ENCODE measurements around the gene GOLGA1.
"Not testable (repeated sequence)": the region's sequence is repeated elsewhere in the genome, so short reads cannot be mapped to it uniquely, and the experiment has no call there.

The GOLGA1 gene

GRCh38 chr9:124940894-124941678, at the start of gene GOLGA1:
TSS of gene GOLGA1 (minus strand) at chr9:124941083. CDS start at chr9:124938711, 2,372 bp downstream.
- peak; percentile 81 to 83 for DNase-seq (ENCODE audit: low read depth in 2 of 2)

GRCh38 chr9:124983698-124984097, 42.8 kb upstream of the GOLGA1 start:
- DNase-seq (ENCODE audit: low read depth in 2 of 2) = no peak

- DNase-seq (ENCODE audit: low read depth in 2 of 2) = no peak
Measured at GRCh38 chr9:124980431-124980830, 39.5 kb upstream of the GOLGA1 start.

DNA sequence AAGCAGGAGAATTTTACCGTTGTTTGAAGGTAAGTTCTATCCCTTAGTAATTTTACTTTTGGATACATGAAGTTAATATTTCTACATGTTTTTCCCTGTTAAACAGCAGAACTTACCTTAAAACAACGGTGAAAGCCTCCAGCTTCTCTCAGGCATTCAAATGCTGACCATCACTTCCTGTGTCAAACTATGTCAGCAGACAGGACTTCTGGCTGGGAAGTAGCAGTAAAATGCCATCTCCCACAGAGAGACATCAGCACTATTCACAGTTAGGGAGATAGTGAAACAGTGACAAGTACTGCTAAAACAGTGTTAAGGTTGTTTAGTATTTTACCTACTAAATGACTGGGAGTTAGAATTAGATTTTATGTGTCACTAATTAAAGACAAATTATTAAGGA, 34.2 kb upstream of the GOLGA1 start:
- DNase-seq (ENCODE audit: low read depth in 2 of 2) = no peak

GRCh38 chr9:124973807-124974206, 32.9 kb upstream of the GOLGA1 start:
- no peak for DNase-seq (ENCODE audit: low read depth in 2 of 2)

DNA sequence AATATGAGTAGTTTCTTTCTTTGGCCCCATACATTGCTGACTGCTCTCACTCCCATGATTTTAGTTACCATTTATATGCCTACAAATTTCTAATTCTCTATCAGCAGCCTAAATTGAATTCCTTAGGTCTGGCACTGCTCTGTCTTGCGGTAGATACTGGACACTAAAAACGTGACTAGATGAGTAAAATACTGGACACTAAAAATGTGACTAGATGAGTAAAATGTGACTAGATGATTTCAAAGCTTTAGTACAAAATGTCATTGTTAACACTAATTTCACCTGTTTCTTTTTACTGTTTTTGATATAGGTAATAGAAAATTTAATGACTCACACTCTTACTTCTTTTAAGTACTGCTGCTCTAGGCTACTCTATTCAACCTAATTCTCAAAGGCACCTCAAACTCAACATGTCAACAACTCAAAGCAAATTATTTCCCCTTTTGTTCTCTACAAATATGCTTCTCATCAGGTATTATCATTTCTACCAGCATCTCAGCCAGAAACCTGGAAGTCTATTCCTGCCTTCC, 31.4 kb upstream of the GOLGA1 start:
- no peak for DNase-seq (ENCODE audit: low read depth in 2 of 2)

- no peak for DNase-seq (ENCODE audit: low read depth in 2 of 2)
Measured at GRCh38 chr9:124969401-124969800, 28.5 kb upstream of the GOLGA1 start.

GRCh38 chr9:124968238-124968637, 27.4 kb upstream of the GOLGA1 start:
- DNase-seq (ENCODE audit: low read depth in 2 of 2) = no peak

DNA sequence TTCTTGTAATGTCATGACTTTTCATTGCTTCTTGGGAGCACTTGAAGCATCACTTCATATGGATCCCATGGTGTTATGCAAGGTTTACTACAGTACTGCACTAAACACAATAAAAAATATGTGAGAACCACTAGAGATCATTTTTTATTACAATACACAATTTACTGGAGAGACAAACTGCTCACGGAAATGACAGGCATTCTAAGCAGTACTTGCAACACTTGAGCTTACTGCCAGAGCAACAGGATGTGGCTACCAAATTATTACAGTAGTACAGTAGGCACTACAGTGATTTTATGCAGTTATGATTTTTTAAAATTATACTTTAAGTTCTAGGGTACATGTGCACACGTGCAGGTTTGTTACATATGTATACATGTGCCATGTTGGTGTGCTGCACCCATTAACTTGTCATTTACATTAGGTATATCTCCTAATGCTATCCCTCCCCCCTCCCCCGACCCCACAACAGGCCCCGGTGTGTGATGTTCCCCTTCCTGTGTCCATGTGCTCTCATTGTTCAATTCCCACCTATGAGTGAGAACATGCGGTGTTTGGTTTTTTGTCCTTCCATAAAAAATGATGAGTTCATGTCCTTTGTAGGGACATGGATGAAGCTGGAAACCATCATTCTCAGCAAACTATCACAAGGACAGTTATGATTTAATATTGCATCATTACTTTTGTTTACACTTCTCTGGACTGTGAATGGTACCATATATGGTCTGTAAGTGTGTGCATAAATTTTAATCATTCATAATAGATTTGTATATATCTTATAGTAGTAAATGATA, 25.1 kb upstream of the GOLGA1 start:
- DNase-seq (ENCODE audit: low read depth in 2 of 2) = not testable (repeated sequence)

DNA sequence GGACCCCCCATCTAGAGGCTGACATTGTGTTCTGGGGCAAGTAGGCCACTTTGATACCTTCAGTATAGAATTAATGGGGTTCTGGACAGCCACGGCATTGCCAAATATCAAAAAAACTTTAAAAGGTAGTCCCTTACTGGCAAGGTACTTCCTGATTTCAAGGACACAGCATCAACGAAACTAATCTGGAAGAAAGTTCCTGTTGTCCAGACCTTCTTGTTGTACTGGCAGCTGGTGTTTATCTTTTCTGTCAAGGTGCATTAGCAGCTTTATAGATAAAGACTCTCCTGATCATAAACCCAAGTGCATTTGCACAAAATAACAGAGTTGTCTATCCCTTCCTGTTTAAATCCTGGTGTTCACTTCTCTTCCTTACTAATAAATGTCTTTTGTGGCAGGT, 23.7 kb upstream of the GOLGA1 start:
- no peak for DNase-seq (ENCODE audit: low read depth in 2 of 2)

GRCh38 chr9:124964056-124964455, 23.2 kb upstream of the GOLGA1 start:
- DNase-seq (ENCODE audit: low read depth in 2 of 2) = no peak

GRCh38 chr9:124960409-124960752, 19.5 kb upstream of the GOLGA1 start:
- no peak for DNase-seq (ENCODE audit: low read depth in 2 of 2)

- DNase-seq (ENCODE audit: low read depth in 2 of 2) = not testable (repeated sequence)
Measured at GRCh38 chr9:124959671-124960408, 19.0 kb upstream of the GOLGA1 start.

GRCh38 chr9:124954255-124954654, 13.4 kb upstream of the GOLGA1 start:
- no peak for DNase-seq (ENCODE audit: low read depth in 2 of 2)

DNA sequence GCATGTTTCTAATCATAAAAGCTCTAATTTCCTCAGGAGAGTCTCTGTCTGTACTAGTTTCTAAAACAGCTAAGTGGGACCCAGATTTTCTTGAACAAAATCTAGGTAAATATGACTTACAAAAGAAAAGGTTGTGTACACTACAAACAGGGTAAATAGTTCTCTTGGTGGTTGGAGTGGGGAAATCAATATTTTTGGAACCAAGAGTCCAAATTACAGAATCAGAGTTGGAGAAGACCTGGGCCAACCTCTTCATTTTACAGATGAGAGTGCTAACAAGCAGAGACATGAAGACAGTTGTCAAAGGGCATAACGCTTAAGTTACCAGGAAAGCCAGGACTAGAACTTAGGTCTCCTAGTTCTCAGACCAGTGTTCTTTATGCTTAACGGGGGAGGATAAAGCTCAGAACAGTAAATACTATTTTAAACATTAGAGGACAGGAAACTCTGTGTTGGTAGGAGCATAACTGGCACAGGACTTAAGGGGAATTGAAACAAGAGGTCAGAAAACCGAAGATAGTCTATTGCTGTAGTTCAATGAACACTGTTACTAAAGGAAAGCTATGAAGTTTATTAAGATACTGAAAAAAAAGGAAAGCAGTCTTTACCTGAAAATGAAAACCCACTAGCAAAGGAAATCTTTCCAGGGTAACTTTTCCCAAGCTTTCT, 9.3 kb upstream of the GOLGA1 start:
- DNase-seq (ENCODE audit: low read depth in 2 of 2) = no peak

- DNase-seq (ENCODE audit: low read depth in 2 of 2) = no peak
Measured at GRCh38 chr9:124949387-124949786, 8.5 kb upstream of the GOLGA1 start.

GRCh38 chr9:124947727-124948391, 7.0 kb upstream of the GOLGA1 start:
- DNase-seq (ENCODE audit: low read depth in 2 of 2) = no peak

- no peak for DNase-seq (ENCODE audit: low read depth in 2 of 2)
Measured at GRCh38 chr9:124946167-124946566, 5.3 kb upstream of the GOLGA1 start.

DNA sequence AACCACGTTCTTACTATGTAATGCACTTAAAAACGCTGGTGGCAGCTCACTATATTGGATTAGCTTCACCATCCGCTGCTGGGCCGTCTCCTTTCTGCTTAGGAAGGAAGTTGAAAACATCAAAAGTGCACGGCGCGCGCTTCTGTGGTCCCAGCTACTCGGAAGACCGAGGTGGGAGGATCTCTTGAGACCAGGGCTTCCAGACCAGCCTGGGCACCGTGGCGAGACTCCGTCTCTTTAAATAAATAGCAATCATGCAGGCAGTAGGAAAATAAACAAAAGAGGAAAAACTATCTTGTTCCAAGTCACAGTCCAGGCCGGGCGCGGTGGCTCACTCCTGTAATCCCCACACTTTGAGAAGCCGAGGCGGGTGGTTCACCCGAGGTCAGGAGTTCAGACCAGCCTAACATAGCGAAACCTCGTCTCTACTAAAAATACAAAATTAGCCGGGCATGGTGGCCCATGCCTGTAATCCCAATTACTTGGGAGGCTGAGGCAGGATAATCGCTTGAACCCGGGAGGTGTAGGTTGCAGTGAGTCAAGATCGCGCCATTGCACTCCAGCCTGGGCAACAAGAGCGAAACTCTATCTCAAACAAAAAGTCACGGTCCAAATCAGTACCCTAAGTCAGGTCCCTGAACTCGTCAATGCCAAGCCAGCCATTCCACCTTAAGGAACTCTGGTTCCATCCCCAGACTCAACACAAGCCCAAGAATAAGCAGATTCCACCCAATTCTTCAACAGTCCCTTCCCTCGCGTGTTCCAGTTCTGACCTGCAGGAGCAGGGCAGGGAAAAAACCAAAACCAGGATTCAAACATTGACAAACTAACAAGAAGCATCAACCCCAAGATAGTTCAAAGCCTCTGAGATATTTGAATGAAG, 1.0 kb upstream of the GOLGA1 start:
- DNase-seq (ENCODE audit: low read depth in 2 of 2) = peak; percentile 24 to 37

- DNase-seq (ENCODE audit: low read depth in 2 of 2) = no peak
Measured at GRCh38 chr9:124940521-124940893, 376 bp downstream of the GOLGA1 start.

Data from activated CD8-positive, alpha-beta memory T cell treated with anti-CD3 and anti-CD28 coated beads for 4 hours (primary cell).